ENCODE data around the gene SKAP1. TPM values are rescaled to one million over a fixed set of nuclear protein-coding genes. Genes with fewer than 3 reads are reported as not detected.

SKAP1 gene
- total RNA-seq, 4 donors from 2014 or later: 1.1 to 1.7 (median 1.2) TPM

DNA sequence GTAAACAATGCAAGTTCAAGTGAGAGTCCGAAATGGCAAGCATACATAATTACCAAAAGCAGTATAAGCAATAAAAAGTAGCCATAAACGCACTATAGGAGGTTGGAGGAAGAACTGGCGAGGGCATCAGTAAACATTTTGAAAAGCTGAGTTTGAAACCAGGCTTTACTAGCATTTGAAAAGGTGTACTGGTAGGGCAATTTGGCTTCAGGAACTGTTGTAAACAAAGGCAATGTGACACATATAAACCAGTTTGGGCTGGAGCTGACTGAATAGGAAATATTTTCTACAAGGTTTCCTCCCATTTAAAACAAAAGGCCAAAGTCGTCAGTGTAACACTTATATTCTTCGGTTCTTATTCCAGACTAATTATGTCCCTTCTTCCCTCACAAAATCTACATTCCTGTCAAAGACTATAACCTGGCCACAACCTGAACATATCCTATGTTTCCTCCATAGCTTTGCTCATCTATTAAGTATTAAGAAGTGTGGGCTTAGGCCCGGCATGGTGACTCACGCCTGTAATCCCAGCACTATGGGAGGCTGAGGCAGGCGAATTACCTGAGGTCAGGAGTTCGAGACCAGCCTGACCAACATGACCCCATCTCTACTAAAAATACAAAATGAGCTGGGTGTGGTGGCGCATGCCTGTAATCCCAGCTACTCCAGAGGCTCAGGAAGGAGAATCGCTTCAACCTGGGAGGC, 336.5 kb downstream of the SKAP1 start:
- peaks cover 0 to 25% (median 15%) of the 10 kb centered on the region in 4 donors for H3K36me3 ChIP-seq
- intact Hi-C loops (cut with DNase I): no loop called here
- H3K9me3 ChIP-seq: no peaks in the 10 kb centered on the region
- no peak overlapping the region for H3K27ac ChIP-seq (replicated peaks in 1 of 4)
- TF ChIP-seq POLR2A (IDR thresholded peaks at IDR 0.05; ENCODE audit: low read depth) (no peak), EP300 (IDR thresholded peaks at IDR 0.05) (no peak), POLR2AphosphoS5 (IDR thresholded peaks at IDR 0.05) (no peak)
- TF ChIP-seq, protein P1, sequence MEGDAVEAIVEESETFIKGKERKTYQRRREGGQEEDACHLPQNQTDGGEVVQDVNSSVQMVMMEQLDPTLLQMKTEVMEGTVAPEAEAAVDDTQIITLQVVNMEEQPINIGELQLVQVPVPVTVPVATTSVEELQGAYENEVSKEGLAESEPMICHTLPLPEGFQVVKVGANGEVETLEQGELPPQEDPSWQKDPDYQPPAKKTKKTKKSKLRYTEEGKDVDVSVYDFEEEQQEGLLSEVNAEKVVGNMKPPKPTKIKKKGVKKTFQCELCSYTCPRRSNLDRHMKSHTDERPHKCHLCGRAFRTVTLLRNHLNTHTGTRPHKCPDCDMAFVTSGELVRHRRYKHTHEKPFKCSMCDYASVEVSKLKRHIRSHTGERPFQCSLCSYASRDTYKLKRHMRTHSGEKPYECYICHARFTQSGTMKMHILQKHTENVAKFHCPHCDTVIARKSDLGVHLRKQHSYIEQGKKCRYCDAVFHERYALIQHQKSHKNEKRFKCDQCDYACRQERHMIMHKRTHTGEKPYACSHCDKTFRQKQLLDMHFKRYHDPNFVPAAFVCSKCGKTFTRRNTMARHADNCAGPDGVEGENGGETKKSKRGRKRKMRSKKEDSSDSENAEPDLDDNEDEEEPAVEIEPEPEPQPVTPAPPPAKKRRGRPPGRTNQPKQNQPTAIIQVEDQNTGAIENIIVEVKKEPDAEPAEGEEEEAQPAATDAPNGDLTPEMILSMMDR (IDR thresholded peaks at IDR 0.05): no peak
- H3K27me3 ChIP-seq: no peaks in the 10 kb centered on the region
- no peak for DNase-seq (ENCODE audit: extremely low spot score)
- WGBS: 84% methylated on average over 11 of the region's 11 CpGs
- no peak overlapping the region for H3K4me3 ChIP-seq
- H3K4me1 ChIP-seq: peaks cover 0 to 29% (median 13%) of the 10 kb centered on the region in 4 donors

DNA sequence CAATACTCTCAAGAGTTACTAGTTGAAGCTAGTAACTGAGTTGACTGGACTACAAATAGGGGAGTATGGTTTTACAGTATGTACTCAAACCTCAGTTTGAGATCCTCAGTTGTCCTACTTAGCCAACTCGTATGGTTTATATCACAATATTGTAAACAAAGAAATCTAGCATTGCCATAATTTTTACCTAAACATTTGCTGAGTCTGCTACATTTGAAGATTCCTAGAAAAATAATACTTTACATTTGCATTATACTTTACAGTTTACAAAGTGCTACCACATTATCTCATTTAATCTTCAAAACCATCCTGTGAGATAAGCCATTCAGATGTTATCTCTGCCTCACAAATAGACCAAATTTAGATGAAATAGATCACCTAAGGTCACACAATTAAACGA, 345.1 kb downstream of the SKAP1 start:
- no peaks in the 10 kb centered on the region for H3K36me3 ChIP-seq
- H3K4me1 ChIP-seq: peaks cover 14 to 34% (median 29%) of the 10 kb centered on the region in 4 donors
- DNase-seq (ENCODE audit: extremely low spot score): no peak
- 56% methylated on average over 2 of the region's 2 CpGs for WGBS
- no peak overlapping the region for H3K27ac ChIP-seq (replicated peaks in 1 of 4)
- H3K4me3 ChIP-seq: no peak overlapping the region
- no peaks in the 10 kb centered on the region for H3K9me3 ChIP-seq
- intact Hi-C loops (cut with DNase I): no loop called here
- no peaks in the 10 kb centered on the region for H3K27me3 ChIP-seq
- TF ChIP-seq, protein P1 (IDR thresholded peaks at IDR 0.05): no peak
- TF ChIP-seq POLR2AphosphoS5 (IDR thresholded peaks at IDR 0.05): no peak
- TF ChIP-seq EP300 (IDR thresholded peaks at IDR 0.05): no peak
- no peak for TF ChIP-seq POLR2A (IDR thresholded peaks at IDR 0.05; ENCODE audit: low read depth)

Small RNAs within 50 kb of the gene (small RNA-seq; reads per million reads assigned to genes)
- gene MIR1203 (0 reads per million in 3 donors), gene RF00012 (0 reads per million in 3 donors), gene RF00019 (0 reads per million in 3 donors), gene RNU6-1152P (0 reads per million in 3 donors), gene RNU6-1201P (0 reads per million in 3 donors)

Other genes with a start within 250 kb of the SKAP1 start
- gene HOXB1, start 100.8 kb upstream of the SKAP1 start, total RNA-seq: not detected
- 10 to 100 TPM; 36.3 to 86.4 (median 63.4) TPM for gene HOXB2, start 114.9 kb upstream of the SKAP1 start, total RNA-seq
- 1 to 10 TPM; 3.5 to 8.3 (median 5.0) TPM for gene HOXB4, start 148.1 kb upstream of the SKAP1 start, total RNA-seq
- 10 to 100 TPM; 10.8 to 34.9 (median 28.7) TPM for gene HOXB3, start 160.0 kb upstream of the SKAP1 start, total RNA-seq
- gene HOXB5, start 163.6 kb upstream of the SKAP1 start, total RNA-seq: under 1 TPM; 0.17 to 0.83 (median 0.36) TPM
- 1 to 10 TPM; 2.2 to 5.4 (median 2.9) TPM for gene HOXB6, start 174.8 kb upstream of the SKAP1 start, total RNA-seq
- gene HOXB7, start 180.8 kb upstream of the SKAP1 start, total RNA-seq: 1 to 10 TPM in 1 of 4 donors, under 1 TPM in 3; 0.52 to 1.7 (median 0.66) TPM
- gene HOXB8, start 185.1 kb upstream of the SKAP1 start, total RNA-seq: not detected
- gene HOXB9, start 196.1 kb upstream of the SKAP1 start, total RNA-seq: not detected

All from esophagus muscularis mucosa (tissue), 4 donors.